H9 (cell line): ENCODE results near the gene TMEM117. TPM values are rescaled to one million over a fixed set of nuclear protein-coding genes. Genes with fewer than 3 reads are reported as not detected.

Experiments used
- DNase-seq: peaks from one replicate; pipeline ENCODE4 v3.0.0-alpha.2; 2017
- H2AFZ ChIP-seq: one replicate; pipeline ENCODE4 v1.6.1; 2013; ENCODE audit warnings: mild to moderate bottlenecking, low read length, control low read depth, moderate library complexity
- H2AK5ac ChIP-seq: 2 replicates; pipeline ENCODE4 v1.6.1; 2013; ENCODE audit warnings: low read length, control low read depth, mixed read lengths; ENCODE audit not compliant: insufficient read length
- H2BK120ac ChIP-seq: one replicate; pipeline ENCODE4 v1.6.1; 2013; ENCODE audit warnings: low read depth, mild to moderate bottlenecking, low read length, control low read depth, inconsistent platforms; ENCODE audit not compliant: poor library complexity, severe bottlenecking
- H2BK12ac ChIP-seq: 2 replicates; pipeline ENCODE4 v1.6.1; 2013; ENCODE audit warnings: low read length, control low read depth, mixed read lengths, low read depth; ENCODE audit not compliant: insufficient read length
- H2BK15ac ChIP-seq: 2 replicates; pipeline ENCODE4 v1.6.1; 2013; ENCODE audit warnings: low read depth, low read length, control low read depth
- H2BK20ac ChIP-seq: one replicate; pipeline ENCODE4 v1.6.1; 2013; ENCODE audit warnings: low read depth, mild to moderate bottlenecking, low read length, control low read depth, inconsistent platforms; ENCODE audit not compliant: poor library complexity, severe bottlenecking
- H2BK5ac ChIP-seq: 2 replicates; pipeline ENCODE4 v1.6.1; 2013; ENCODE audit warnings: low read length, control low read depth, mixed read lengths; ENCODE audit not compliant: insufficient read length
- H3K14ac ChIP-seq: 2 replicates; pipeline ENCODE4 v1.6.1; 2013; ENCODE audit warnings: low read length, control low read depth; ENCODE audit not compliant: insufficient read depth
- H3K18ac ChIP-seq: 2 replicates; pipeline ENCODE4 v1.6.1; 2013; ENCODE audit warnings: low read depth, mild to moderate bottlenecking, mixed read lengths, low read length, control low read depth; ENCODE audit not compliant: insufficient read length
- H3K23ac ChIP-seq: 2 replicates; pipeline ENCODE4 v1.6.1; 2013; ENCODE audit warnings: low read length, control low read depth, mixed read lengths, low read depth; ENCODE audit not compliant: insufficient read length
- H3K23me2 ChIP-seq: 2 replicates; pipeline ENCODE4 v1.6.1; 2013; ENCODE audit warnings: low read depth, mild to moderate bottlenecking, mixed read lengths, low read length, control low read depth; ENCODE audit not compliant: insufficient read length, poor library complexity, severe bottlenecking
- H3K27ac ChIP-seq: 2 replicates; pipeline ENCODE4 v1.5.1; 2013; ENCODE audit warnings: low read length, control low read depth, mixed read lengths, low read depth; ENCODE audit not compliant: insufficient read length
- H3K27me3 ChIP-seq: 2 replicates; pipeline ENCODE4 v1.6.1; 2013; ENCODE audit warnings: low read length, control low read depth, inconsistent platforms; ENCODE audit not compliant: insufficient read depth
- H3K4ac ChIP-seq: 2 replicates; pipeline ENCODE4 v1.6.1; 2013; ENCODE audit warnings: low read depth, mild to moderate bottlenecking, control low read depth, inconsistent platforms, low read length, moderate library complexity
- H3K4me1 ChIP-seq: 2 replicates; pipeline ENCODE4 v1.6.1; 2013; ENCODE audit warnings: low read length, control low read depth, inconsistent platforms; ENCODE audit not compliant: insufficient read depth
- H3K4me2 ChIP-seq: 2 replicates; pipeline ENCODE4 v1.6.1; 2013; ENCODE audit warnings: low read length, control low read depth, mixed read lengths; ENCODE audit not compliant: insufficient read length, insufficient read depth
- H3K56ac ChIP-seq: 2 replicates; pipeline ENCODE4 v1.6.1; 2013; ENCODE audit warnings: low read depth, mild to moderate bottlenecking, mixed read lengths, low read length, control low read depth; ENCODE audit not compliant: insufficient read length
- H3K79me1 ChIP-seq: 2 replicates; pipeline ENCODE4 v1.6.1; 2013; ENCODE audit warnings: low read depth, mild to moderate bottlenecking, moderate library complexity, low read length, control low read depth, inconsistent platforms; ENCODE audit not compliant: insufficient read depth, poor library complexity, severe bottlenecking
- H3K79me2 ChIP-seq: 2 replicates; pipeline ENCODE4 v1.6.1; 2013; ENCODE audit warnings: low read length, control low read depth, inconsistent platforms; ENCODE audit not compliant: insufficient read depth
- H3K9ac ChIP-seq: 2 replicates; pipeline ENCODE4 v1.6.1; 2013; ENCODE audit warnings: low read length, control low read depth, mixed read lengths; ENCODE audit not compliant: insufficient read length; ENCODE audit errors: extremely low read depth
- H3K9me3 ChIP-seq: one replicate; pipeline ENCODE4 v1.6.1; 2013; ENCODE audit warnings: low read depth, low read length, inconsistent platforms; ENCODE audit not compliant: control insufficient read depth
- H3T11ph ChIP-seq: one replicate; pipeline ENCODE4 v1.6.1; 2013; ENCODE audit warnings: mild to moderate bottlenecking, low read length, control low read depth, inconsistent platforms
- H4K20me1 ChIP-seq: one replicate; pipeline ENCODE4 v1.6.1; 2013; ENCODE audit not compliant: control insufficient read depth, insufficient read length, insufficient read depth
- H4K5ac ChIP-seq: 2 replicates; pipeline ENCODE4 v1.6.1; 2013; ENCODE audit warnings: low read depth, mild to moderate bottlenecking, mixed read lengths, low read length, control low read depth; ENCODE audit not compliant: insufficient read length
- H4K8ac ChIP-seq: replicated peaks from 2 replicates; pipeline ENCODE4 v1.6.1; 2013; ENCODE audit warnings: low read length, control low read depth, mixed read lengths, low read depth; ENCODE audit not compliant: insufficient read length
- H4K91ac ChIP-seq: 2 replicates; pipeline ENCODE4 v1.6.1; 2013; ENCODE audit warnings: low read depth, mild to moderate bottlenecking, moderate library complexity, mixed read lengths, low read length, control low read depth; ENCODE audit not compliant: insufficient read length
- H3K27ac Mint-ChIP-seq, 3 experiments: 2 replicates in 2 of 3; 3 replicates in 1 of 3; pipeline ENCODE4 v1.8.0; 2020 to 2021; ENCODE audit warnings: mixed read lengths in 3 of 3, mild to moderate bottlenecking in 1 of 3, moderate library complexity in 1 of 3
- H3K27me3 Mint-ChIP-seq: 2 replicates; pipeline ENCODE4 v1.8.0; 2021; ENCODE audit warnings: low read depth, mild to moderate bottlenecking, moderate library complexity, mixed read lengths
- H3K36me3 Mint-ChIP-seq, 3 experiments: 2 replicates in 2 of 3; 3 replicates in 1 of 3; pipeline ENCODE4 v1.8.0; 2020 to 2021; ENCODE audit warnings: low read depth in 3 of 3, mixed read lengths in 3 of 3; ENCODE audit not compliant: insufficient read depth in 1 of 3
- H3K4me1 Mint-ChIP-seq, 2 experiments: 2 replicates each; pipeline ENCODE4 v1.8.0; 2020; ENCODE audit warnings: mixed read lengths in 2 of 2
- H3K4me3 Mint-ChIP-seq, 2 experiments: 2 replicates in 1 of 2; 3 replicates in 1 of 2; pipeline ENCODE4 v1.8.0; 2020 to 2021; ENCODE audit warnings: mild to moderate bottlenecking in 2 of 2, mixed read lengths in 2 of 2, moderate library complexity in 1 of 2
- H3K9me3 Mint-ChIP-seq, 2 experiments: 2 replicates in 1 of 2; 3 replicates in 1 of 2; pipeline ENCODE4 v1.8.0; 2020; ENCODE audit warnings: mild to moderate bottlenecking in 2 of 2, mixed read lengths in 2 of 2, moderate library complexity in 1 of 2
- CTCF ChIP-seq: fragments of 200-600 bp; sonication (generic); conservative IDR thresholded peaks from 3 replicates; pipeline ENCODE4 v1.8.0; 2021; ENCODE audit warnings: antibody characterized with exemption, mild to moderate bottlenecking
- total RNA-seq: library from RNA; stranded (reverse); gene quantifications from 2 replicates; pipeline ENCODE4 v1.2.1, GENCODE V29; 2021

The TMEM117 gene
- total RNA-seq, 1 experiment from 2014 or later = 1.7 TPM

DNA sequence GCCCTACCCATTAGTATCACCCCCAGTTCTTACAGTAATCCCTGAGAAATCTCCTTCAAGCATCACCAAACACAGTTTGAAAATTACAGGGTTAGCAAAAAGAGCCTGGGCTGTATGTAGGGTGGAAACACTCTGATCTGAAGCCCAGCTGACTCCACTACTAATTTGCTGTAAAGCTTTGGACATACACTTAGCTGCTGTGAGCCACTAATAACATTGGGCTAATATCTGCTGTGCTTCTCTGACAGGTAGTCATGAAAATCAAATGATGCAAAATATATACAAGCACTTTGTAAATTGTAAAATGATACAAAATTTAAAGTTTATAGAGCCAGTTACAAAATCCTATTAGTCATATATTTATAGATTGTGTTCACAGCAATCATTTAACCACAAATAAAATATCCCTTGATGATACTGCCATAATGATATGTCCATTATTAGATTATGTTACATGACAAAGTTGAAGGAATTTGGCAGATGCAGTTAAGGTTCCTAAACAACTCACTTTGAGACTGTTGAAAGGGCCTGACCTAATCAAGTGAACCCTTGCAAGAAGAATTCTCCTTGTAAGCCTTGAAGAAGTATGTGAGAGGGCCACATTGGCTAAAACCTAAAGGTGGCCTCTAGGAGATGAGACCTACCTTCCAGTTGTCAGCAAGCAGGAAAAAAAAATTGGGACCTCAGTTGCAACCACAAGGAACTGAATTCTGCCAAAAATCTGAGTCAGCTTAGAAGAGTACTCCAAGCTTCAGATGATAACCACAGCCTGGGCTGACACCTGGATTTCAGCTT, 48.8 kb upstream of the TMEM117 start:
- no peak for DNase-seq
- Histone ChIP-seq H4K91ac (no peak overlapping the region), H3T11ph (no peak overlapping the region), H3K9ac (no peak overlapping the region), H3K79me2 (no peaks in the 10 kb centered on the region), H3K56ac (no peak overlapping the region), H2BK5ac (no peak overlapping the region), H3K23me2 (no peaks in the 10 kb centered on the region), H2BK120ac (no peak overlapping the region), H3K27ac (no peak overlapping the region), H2AK5ac (no peak overlapping the region), H3K14ac (no peak overlapping the region), H2BK20ac (no peak overlapping the region), H2BK15ac (no peak overlapping the region), H2BK12ac (no peak overlapping the region), H3K9me3 (no peaks in the 10 kb centered on the region), H4K5ac (no peak overlapping the region), H3K27me3 (no peaks in the 10 kb centered on the region), H3K79me1 (no peaks in the 10 kb centered on the region), H2AFZ (no peak overlapping the region), H3K18ac (no peak overlapping the region), H3K4ac (no peak overlapping the region), H3K4me2 (no peak overlapping the region), H3K4me1 (no peaks in the 10 kb centered on the region), H4K20me1 (no peaks in the 10 kb centered on the region), H3K23ac (no peak overlapping the region), H4K8ac (no peak overlapping the region)
- Mint-ChIP-seq H3K36me3 (no peaks in the 10 kb centered on the region; a peak in 1 of 7 replicates), H3K4me3 (no peak overlapping the region), H3K9me3 (no peaks in the 10 kb centered on the region), H3K27ac (no peak overlapping the region), H3K27me3 (no peaks in the 10 kb centered on the region), H3K4me1 (no peaks in the 10 kb centered on the region)
- TF ChIP-seq CTCF = no peak
